Esophagus muscularis mucosa (tissue), 4 donors: ENCODE results near the gene BCAR1. TPM values are rescaled to one million over a fixed set of nuclear protein-coding genes. Genes with fewer than 3 reads are reported as not detected.
"Not testable (repeated sequence)": the region's sequence is repeated elsewhere in the genome, so short reads cannot be mapped to it uniquely, and the experiment has no call there.

Experiments
- DNase-seq: peaks from one replicate; pipeline ENCODE4 v3.0.0-alpha.2; 2017; ENCODE audit errors: extremely low spot score
- H3K27ac ChIP-seq, 4 donors: fragments of 200-600 bp; sonication (generic); replicated peaks in 1 of 4; 1 replicate in 3 of 4; 2 replicates in 1 of 4; pipeline ENCODE4 v1.5.1; 2016 to 2019; ENCODE audit warnings: mild to moderate bottlenecking in 1 of 4
- H3K27me3 ChIP-seq, 4 donors: fragments of 200-600 bp; sonication (generic); one replicate each; pipeline versions ENCODE4 v1.5.1 to v1.6.0; 2016 to 2019
- H3K36me3 ChIP-seq, 4 donors: fragments of 200-600 bp; sonication (generic); one replicate each; pipeline ENCODE4 v1.5.1; 2016 to 2019
- H3K4me1 ChIP-seq, 4 donors: fragments of 200-600 bp; sonication (generic); one replicate each; pipeline ENCODE4 v1.5.1; 2016 to 2019
- H3K4me3 ChIP-seq, 4 donors: fragments of 200-600 bp; sonication (generic); 1 replicate in 2 of 4; 2 replicates in 2 of 4; pipeline ENCODE4 v1.5.1; 2016 to 2019; ENCODE audit warnings: mild to moderate bottlenecking in 4 of 4, moderate library complexity in 1 of 4
- H3K9me3 ChIP-seq, 4 donors: fragments of 200-600 bp; sonication (generic); 1 replicate in 3 of 4; 2 replicates in 1 of 4; pipeline ENCODE4 v1.5.1; 2016 to 2019
- EP300 ChIP-seq: sonication (generic); formaldehyde crosslinking; IDR thresholded peaks from one replicate; pipeline ENCODE4 v1.6.1; 2017; ENCODE audit warnings: antibody characterized with exemption
- POLR2A ChIP-seq: fragments of 450-650 bp; IDR thresholded peaks from one replicate; pipeline ENCODE4 v1.6.1; 2017; ENCODE audit warnings: antibody characterized with exemption, moderate library complexity, mild to moderate bottlenecking, low read depth
- POLR2AphosphoS5 ChIP-seq, 2 donors: sonication (generic); formaldehyde crosslinking; IDR thresholded peaks; one replicate each; pipeline ENCODE4 v1.6.1; 2017; ENCODE audit warnings: antibody characterized with exemption in 2 of 2
- WGBS: methylation state at CpG from one replicate; pipeline ENCODE4 v1.1.5; 2018; 5-methylcytosine and 5-hydroxymethylcytosine counted together
- intact Hi-C: fragments of 100-400 bp; cut with DNase I; formaldehyde crosslinking; loops from one replicate; pipeline ENCODE4 v1.15.1; 2023
- total RNA-seq, 4 donors: library from RNA; depleted of rRNA; stranded (reverse); fragments of >200 nt; gene quantifications; one replicate each; pipeline versions ENCODE4 v1.1.0 to v1.2.1, GENCODE V29; 2016
- TF ChIP-seq, protein P1 (sequence below), 3 experiments: fragments of 200-600 bp in 2 of 3; fragments of 450-650 bp in 1 of 3; sonication (generic) in 2 of 3; IDR thresholded peaks; one replicate each; pipeline ENCODE4 v1.5.1; 2017 to 2019; ENCODE audit warnings: antibody characterized with exemption in 3 of 3, mild to moderate bottlenecking in 2 of 3, moderate library complexity in 1 of 3

Gene BCAR1
- total RNA-seq, 4 donors from 2014 or later: 31.6 to 67.1 (median 54.8) TPM

DNA sequence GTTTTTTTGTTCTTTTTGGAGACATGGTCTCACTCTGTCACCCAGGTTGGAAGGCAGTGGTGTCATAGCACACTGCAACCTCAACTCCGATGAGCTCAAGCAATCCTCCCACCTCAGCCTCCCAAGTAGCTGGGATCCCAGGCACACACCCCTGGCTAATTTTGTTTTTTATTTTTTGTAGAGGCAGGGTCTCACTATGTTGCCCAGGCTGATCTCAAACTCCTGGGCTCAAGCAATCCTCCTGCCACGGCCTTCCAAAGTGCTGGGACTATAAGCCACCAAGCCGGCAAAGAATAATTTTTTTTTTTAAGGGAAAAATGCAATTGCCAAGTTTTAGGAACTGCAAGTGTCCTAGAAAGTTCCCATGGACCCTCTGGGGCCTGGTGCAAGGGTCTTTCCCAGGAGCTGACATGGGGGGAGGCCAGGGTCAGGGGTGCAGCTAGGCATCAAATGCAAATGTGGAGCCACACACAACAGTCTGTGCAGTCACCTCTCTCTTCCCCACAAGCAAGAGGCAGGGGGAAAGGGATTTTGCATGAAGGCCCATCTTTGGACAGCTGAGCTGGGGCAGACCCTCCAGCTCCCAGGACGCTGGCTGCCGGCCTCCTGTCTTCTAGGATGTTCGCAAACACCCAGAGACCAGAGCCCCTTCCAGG lies 20.1 kb upstream of the BCAR1 start:
- DNase-seq: no peak
- TF ChIP-seq, protein P1, sequence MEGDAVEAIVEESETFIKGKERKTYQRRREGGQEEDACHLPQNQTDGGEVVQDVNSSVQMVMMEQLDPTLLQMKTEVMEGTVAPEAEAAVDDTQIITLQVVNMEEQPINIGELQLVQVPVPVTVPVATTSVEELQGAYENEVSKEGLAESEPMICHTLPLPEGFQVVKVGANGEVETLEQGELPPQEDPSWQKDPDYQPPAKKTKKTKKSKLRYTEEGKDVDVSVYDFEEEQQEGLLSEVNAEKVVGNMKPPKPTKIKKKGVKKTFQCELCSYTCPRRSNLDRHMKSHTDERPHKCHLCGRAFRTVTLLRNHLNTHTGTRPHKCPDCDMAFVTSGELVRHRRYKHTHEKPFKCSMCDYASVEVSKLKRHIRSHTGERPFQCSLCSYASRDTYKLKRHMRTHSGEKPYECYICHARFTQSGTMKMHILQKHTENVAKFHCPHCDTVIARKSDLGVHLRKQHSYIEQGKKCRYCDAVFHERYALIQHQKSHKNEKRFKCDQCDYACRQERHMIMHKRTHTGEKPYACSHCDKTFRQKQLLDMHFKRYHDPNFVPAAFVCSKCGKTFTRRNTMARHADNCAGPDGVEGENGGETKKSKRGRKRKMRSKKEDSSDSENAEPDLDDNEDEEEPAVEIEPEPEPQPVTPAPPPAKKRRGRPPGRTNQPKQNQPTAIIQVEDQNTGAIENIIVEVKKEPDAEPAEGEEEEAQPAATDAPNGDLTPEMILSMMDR (IDR thresholded peaks at IDR 0.05): no peak
- TF ChIP-seq POLR2AphosphoS5 (IDR thresholded peaks at IDR 0.05): no peak
- no peak for TF ChIP-seq POLR2A
- TF ChIP-seq EP300: no peak
- intact Hi-C loops: no loop called here
- no peak overlapping the region for H3K27ac ChIP-seq
- no peaks in the 10 kb centered on the region for H3K36me3 ChIP-seq
- H3K4me1 ChIP-seq: peaks cover 24 to 29% (median 27%) of the 10 kb centered on the region in 4 donors
- H3K4me3 ChIP-seq: no peak overlapping the region
- H3K9me3 ChIP-seq: no peaks in the 10 kb centered on the region
- no peaks in the 10 kb centered on the region for H3K27me3 ChIP-seq
- WGBS: 73% methylated on average over 6 of the region's 6 CpGs

DNA sequence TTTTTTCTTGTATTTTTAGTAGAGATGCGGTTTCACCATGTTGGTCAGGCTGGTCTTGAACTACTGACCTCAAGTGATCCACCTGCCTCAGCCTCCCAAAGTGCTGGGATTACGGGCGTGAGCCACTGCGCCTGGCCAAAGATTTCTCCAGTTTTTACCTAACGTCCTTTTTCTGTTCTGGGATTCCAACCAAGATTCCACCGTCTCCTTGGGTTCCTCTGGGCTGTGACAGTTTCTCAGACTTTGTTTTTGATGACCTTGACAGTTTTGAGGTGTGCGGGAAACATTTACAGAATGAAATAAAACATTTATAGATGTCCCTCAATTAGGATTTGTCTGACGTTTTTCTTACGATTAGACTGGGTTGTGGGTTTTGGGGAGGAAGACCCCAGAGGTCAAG lies 17.9 kb upstream of the BCAR1 start:
- DNase-seq, intact Hi-C loops, H3K27me3 ChIP-seq, H3K9me3 ChIP-seq, H3K36me3 ChIP-seq, H3K27ac ChIP-seq, H3K4me3 ChIP-seq: not testable (repeated sequence)
- 87% methylated on average over 9 of the region's 9 CpGs for WGBS
- H3K4me1 ChIP-seq: peaks cover 38 to 45% (median 40%) of the 10 kb centered on the region in 4 donors

DNA sequence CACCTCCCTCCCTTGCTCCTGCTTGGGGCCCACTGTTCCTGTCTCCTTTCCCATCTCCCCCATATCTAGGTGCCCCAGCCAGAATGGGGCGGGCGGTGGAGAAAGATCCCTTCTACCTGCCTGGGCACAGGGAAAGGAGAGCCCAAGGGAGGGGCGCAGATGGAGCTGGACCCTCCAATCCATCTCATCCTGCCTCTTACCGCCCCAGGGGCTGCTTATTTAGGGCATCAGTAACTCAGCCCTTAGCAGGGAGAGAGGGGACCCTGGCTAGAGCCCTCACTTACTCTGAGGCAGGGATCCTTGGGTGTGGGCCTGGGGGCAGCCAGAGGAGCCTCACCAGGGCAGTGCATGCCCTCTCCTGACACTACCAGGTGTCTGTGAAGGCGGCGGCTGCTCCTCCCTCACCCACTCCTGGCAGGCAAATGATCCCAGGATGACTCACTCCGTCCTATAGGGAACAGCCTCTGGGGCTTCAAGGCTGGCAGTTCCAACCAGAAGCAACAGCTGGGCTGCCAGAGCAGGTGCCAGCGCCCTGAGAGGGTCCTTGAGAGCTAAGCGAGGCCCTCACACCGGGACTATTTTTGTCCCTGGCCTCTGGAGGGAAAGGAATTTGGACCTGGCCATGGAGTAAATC lies 16.3 kb upstream of the BCAR1 start:
- 66% methylated on average over 6 of the region's 10 CpGs for WGBS
- intact Hi-C loops: loop anchor here (2.0 kb wide), 1 partner anchor 17 kb away; the partner anchor contains the start of gene BCAR1
- DNase-seq: no peak

DNA sequence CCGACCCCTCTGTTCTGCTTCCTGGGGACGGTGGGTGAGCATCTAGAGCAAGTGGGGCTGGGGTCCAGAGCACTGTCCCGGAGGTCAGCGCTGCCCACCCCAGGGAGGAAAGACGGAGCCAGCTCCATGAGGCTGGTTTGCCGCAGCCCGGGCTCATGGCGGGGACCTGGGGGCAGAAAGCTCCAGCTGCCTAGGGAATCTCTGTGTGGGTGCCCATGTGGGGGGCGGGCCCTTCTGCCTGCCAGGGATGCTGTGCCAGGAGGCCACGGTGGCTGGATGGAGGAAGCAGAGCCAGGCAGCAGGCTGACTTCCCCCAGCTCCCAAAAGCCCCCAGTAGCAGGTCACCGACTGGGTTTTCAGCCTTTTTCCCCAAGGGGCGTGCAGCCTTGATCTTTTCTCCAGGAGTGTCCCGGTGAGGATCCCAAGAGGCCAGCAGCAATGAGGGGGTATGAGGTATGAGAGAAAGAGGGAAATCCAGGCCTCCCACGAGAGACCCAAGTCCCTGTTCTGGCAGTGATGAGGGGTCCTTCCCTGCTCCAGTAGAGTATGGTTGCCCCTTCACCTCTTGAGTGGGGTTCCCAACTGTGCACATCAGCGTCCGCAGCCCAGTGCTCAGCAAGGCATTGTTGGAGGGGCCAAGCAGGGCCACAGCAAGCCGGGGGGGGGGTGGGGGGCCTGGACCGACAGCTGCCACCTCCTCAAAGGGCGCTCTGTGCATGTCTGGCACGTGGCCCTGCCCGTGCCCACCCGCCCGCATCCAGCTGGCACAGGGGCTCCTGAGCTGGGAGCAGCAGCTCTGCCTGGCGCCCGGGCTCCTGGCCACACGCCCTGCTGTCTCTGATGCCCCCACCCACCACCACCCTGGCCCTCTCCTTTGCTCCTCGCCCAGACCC lies 15.6 kb upstream of the BCAR1 start:
- TF ChIP-seq POLR2A: no peak
- TF ChIP-seq, protein P1 (IDR thresholded peaks at IDR 0.05): no peak
- TF ChIP-seq POLR2AphosphoS5 (IDR thresholded peaks at IDR 0.05): no peak
- no peak for TF ChIP-seq EP300
- Histone ChIP-seq H3K27me3 (no peaks in the 10 kb centered on the region), H3K4me3 (peak overlapping the region in 2 of 4 donors; percentile 86 to 88), H3K36me3 (peaks cover 0 to 5% (median 0%) of the 10 kb centered on the region in 4 donors), H3K27ac (peak overlapping the region; percentile 91 to 93 (median 93)), H3K9me3 (no peaks in the 10 kb centered on the region), H3K4me1 (peaks cover 56 to 63% (median 60%) of the 10 kb centered on the region in 4 donors)
- DNase-seq: no peak
- WGBS: 65% methylated on average over 17 of the region's 27 CpGs
- intact Hi-C loops: loop anchor here (2.0 kb wide), 1 partner anchor 16 kb away; the partner anchor contains the start of gene BCAR1

More for the DNA sequence above, 16.3 kb upstream of the BCAR1 start:
- Histone ChIP-seq H3K27me3 (no peaks in the 10 kb centered on the region), H3K9me3 (no peaks in the 10 kb centered on the region), H3K27ac (peak overlapping the region; percentile 44 to 93 (median 58)), H3K4me3 (no peak overlapping the region), H3K4me1 (peaks cover 54 to 61% (median 57%) of the 10 kb centered on the region in 4 donors), H3K36me3 (peaks cover 0 to 5% (median 0%) of the 10 kb centered on the region in 4 donors)
- TF ChIP-seq POLR2AphosphoS5 (IDR thresholded peaks at IDR 0.05): peak; percentile 51 to 75
- TF ChIP-seq EP300: no peak
- no peak for TF ChIP-seq POLR2A
- TF ChIP-seq, protein P1 (IDR thresholded peaks at IDR 0.05): no peak
